ENCODE measurements around the gene ARHGAP31. TPM values are rescaled to one million over a fixed set of nuclear protein-coding genes. Genes with fewer than 3 reads are reported as not detected.

ARHGAP31 gene
- total and polyA plus RNA-seq, 2 of the 8 experiments (the other 6 are each of a cell fraction or from before 2014, with no cell fraction given): 1.1 to 7.6 TPM

GRCh38 chr3:119293105-119293870 lies 895 bp upstream of the ARHGAP31 start (continued):
- no peak; the same call in 1 of the 2 replicates for TF ChIP-seq SUZ12 (IDR thresholded peaks at IDR 0.05; ENCODE audit: low read length)
- TF ChIP-seq SIN3A (conservative IDR thresholded peaks at IDR 0.05 in 1 of 2, IDR thresholded peaks at IDR 0.05 in 1 of 2; ENCODE audit: low read depth in 1 of 2, low read length in 2 of 2): no peak

Data from H1 (cell line).